Embryonic facial prominence (tissue), 1 donor: Measurements from ENCODE around the gene SPEG.

Experiments
- DNase-seq: peaks from one replicate; pipeline ENCODE4 v3.0.0-alpha.2; 2016; ENCODE audit errors: extremely low spot score

SPEG gene

GRCh38 chr2:219547621-219548020 is 113.0 kb downstream of the SPEG start:
- no peak for DNase-seq
